Stomach (tissue), 9 donors: ENCODE results near the gene ARHGEF1. TPM values are rescaled to one million over a fixed set of nuclear protein-coding genes. Genes with fewer than 3 reads are reported as not detected.

Experiments
- DNase-seq, 2 donors: peaks; one replicate each; pipeline versions ENCODE4 v3.0.0 to v3.0.0-alpha.2; 2013 to 2019
- H3K27ac ChIP-seq, 5 donors: fragments of 200-600 bp in 4 of 5; sonication (generic) in 4 of 5; one replicate each; pipeline ENCODE4 v1.5.1; 2013 to 2019; ENCODE audit warnings: mild to moderate bottlenecking in 1 of 5, moderate library complexity in 1 of 5
- H3K27me3 ChIP-seq, 3 donors: fragments of 200-600 bp; sonication (generic); one replicate each; pipeline ENCODE4 v1.5.1; 2017 to 2019; ENCODE audit warnings: mixed run types in 1 of 3
- H3K36me3 ChIP-seq, 4 donors: fragments of 200-600 bp; sonication (generic); 1 replicate in 3 of 4; 2 replicates in 1 of 4; pipeline ENCODE4 v1.5.1; 2016 to 2019
- H3K4me1 ChIP-seq, 4 donors: fragments of 200-600 bp; sonication (generic); one replicate each; pipeline ENCODE4 v1.5.1; 2016 to 2019
- H3K4me3 ChIP-seq, 4 donors: fragments of 200-600 bp; sonication (generic) in 3 of 4; one replicate each; pipeline ENCODE4 v1.5.1; 2016 to 2019; ENCODE audit warnings: mild to moderate bottlenecking in 1 of 4
- H3K9me3 ChIP-seq, 4 donors: fragments of 200-600 bp; sonication (generic); one replicate each; pipeline ENCODE4 v1.5.1; 2016 to 2019
- EP300 ChIP-seq: sonication (generic); formaldehyde crosslinking; IDR thresholded peaks from one replicate; pipeline ENCODE4 v1.6.1; 2017; ENCODE audit warnings: antibody characterized with exemption
- POLR2A ChIP-seq, 4 donors: fragments of 450-650 bp; IDR thresholded peaks; one replicate each; pipeline ENCODE4 v1.6.1; 2016; ENCODE audit warnings: antibody characterized with exemption in 4 of 4, control low read depth in 2 of 4, mild to moderate bottlenecking in 1 of 4, moderate library complexity in 1 of 4
- POLR2AphosphoS5 ChIP-seq, 3 donors: sonication (generic); formaldehyde crosslinking; IDR thresholded peaks; one replicate each; pipeline ENCODE4 v1.6.1; 2016; ENCODE audit warnings: antibody characterized with exemption in 3 of 3
- WGBS, 5 donors: extraction: QIAGEN DNeasy Blood & Tissue Kit in 3 of 5; methylation state at CpG; one replicate each; pipeline versions ENCODE4 v1.1.5 to v1.1.7; 2013 to 2018; 5-methylcytosine and 5-hydroxymethylcytosine counted together
- intact Hi-C: fragments of 100-400 bp; cut with DNase I; formaldehyde crosslinking; loops from one replicate; pipeline ENCODE4 v1.15.1; 2023; ENCODE audit warnings: low total_unique reads
- polyA plus RNA-seq, 3 donors: library from polyadenylated mRNA; stranded (reverse); fragments of 200-250 nt; gene quantifications; one replicate each; pipeline ENCODE4 v1.2.3, GENCODE V29; 2013
- total RNA-seq, 5 donors: library from RNA; depleted of rRNA; stranded (reverse); fragments of >200 nt; gene quantifications; one replicate each; pipeline versions ENCODE4 v1.1.0 to v1.2.3, GENCODE V29; 2014 to 2016
- TF ChIP-seq, protein P1 (sequence below), 7 experiments: fragments of 450-650 bp in 4 of 7; fragments of 200-600 bp in 3 of 7; sonication (generic) in 3 of 7; IDR thresholded peaks; one replicate each; pipeline ENCODE4 v1.5.1; 2016 to 2019; ENCODE audit warnings: antibody characterized with exemption in 7 of 7, control low read depth in 2 of 7, mild to moderate bottlenecking in 1 of 7
- donor health status: healthy with polysubstance abuse.
- donor health status: Bipolar disorder and iron deficiency.
- donor health status: healthy.

ARHGEF1 gene
- total and polyA plus RNA-seq, 8 donors = 40.8 to 329 (median 143) TPM

DNA sequence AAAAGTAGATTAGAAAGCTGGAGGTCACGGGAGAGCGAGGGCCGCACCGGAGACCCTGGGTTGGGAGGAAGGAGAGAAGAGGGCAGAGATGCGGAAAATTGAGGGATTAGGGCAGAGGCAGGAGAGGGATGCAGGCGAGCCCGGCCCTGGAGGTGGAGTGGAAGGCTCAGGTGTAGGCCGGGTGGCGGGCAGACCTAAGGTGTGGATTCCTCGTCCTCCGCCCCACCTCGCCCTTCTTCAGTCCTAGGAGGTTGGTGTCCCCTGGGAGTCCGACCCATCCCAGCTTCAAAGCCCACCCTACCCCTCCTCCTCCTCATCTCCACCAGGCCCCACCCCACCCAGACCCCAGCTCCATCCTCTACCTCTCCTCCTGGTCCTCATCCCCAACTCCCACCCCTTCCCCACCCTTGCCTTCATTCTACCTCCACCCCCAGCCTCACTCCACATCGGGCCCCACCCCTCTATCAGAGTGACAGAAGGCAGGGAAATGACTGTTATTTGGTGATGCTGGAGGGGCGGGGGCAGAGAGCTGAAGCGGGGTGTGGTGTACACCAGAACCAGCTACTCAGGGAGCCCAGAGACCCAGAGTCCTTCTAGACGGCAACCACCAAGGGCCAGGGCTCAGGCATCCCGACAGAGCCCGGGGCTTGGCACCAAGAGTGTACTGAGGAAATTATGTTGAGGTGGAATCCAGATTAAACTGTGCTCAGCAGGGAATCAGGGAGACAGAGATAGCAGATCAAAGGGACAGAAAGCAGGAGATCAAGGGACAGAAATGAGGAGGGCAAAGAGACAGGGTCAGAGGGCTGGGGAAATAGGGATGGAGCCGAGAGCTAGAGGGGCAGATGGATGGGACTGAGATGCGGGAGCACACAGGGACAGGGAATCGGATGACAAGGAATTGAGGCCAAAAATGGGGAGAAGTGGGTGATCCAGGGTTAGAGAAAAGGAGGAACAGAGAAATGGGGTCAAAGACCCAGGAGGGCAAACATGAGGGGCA lies 38.9 kb downstream of the ARHGEF1 start:
- H3K36me3 ChIP-seq = no peaks in the 10 kb centered on the region
- H3K4me1 ChIP-seq = peaks cover 0 to 6% (median 2%) of the 10 kb centered on the region in 4 donors
- TF ChIP-seq, protein P1, sequence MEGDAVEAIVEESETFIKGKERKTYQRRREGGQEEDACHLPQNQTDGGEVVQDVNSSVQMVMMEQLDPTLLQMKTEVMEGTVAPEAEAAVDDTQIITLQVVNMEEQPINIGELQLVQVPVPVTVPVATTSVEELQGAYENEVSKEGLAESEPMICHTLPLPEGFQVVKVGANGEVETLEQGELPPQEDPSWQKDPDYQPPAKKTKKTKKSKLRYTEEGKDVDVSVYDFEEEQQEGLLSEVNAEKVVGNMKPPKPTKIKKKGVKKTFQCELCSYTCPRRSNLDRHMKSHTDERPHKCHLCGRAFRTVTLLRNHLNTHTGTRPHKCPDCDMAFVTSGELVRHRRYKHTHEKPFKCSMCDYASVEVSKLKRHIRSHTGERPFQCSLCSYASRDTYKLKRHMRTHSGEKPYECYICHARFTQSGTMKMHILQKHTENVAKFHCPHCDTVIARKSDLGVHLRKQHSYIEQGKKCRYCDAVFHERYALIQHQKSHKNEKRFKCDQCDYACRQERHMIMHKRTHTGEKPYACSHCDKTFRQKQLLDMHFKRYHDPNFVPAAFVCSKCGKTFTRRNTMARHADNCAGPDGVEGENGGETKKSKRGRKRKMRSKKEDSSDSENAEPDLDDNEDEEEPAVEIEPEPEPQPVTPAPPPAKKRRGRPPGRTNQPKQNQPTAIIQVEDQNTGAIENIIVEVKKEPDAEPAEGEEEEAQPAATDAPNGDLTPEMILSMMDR (IDR thresholded peaks at IDR 0.05) = no peak
- no peak for TF ChIP-seq POLR2A (IDR thresholded peaks at IDR 0.05)
- TF ChIP-seq POLR2AphosphoS5 (IDR thresholded peaks at IDR 0.05) = no peak
- no peak for TF ChIP-seq EP300
- no peak for DNase-seq
- WGBS, 5 donors = 18 to 24% (median 22%) methylated on average over 19 to 22 of the region's 22 CpGs
- no peak overlapping the region for H3K4me3 ChIP-seq
- intact Hi-C loops = no loop called here
- H3K27ac ChIP-seq = no peak overlapping the region
- peaks cover 14 to 99% (median 80%) of the 10 kb centered on the region in 3 donors for H3K27me3 ChIP-seq
- no peaks in the 10 kb centered on the region for H3K9me3 ChIP-seq

GRCh38 chr19:41922585-41922984 lies 39.6 kb downstream of the ARHGEF1 start:
- TF ChIP-seq EP300 (no peak), POLR2AphosphoS5 (IDR thresholded peaks at IDR 0.05) (no peak), POLR2A (IDR thresholded peaks at IDR 0.05) (no peak)
- TF ChIP-seq, protein P1 (IDR thresholded peaks at IDR 0.05) = no peak
- Histone ChIP-seq H3K36me3 (no peaks in the 10 kb centered on the region), H3K27ac (no peak overlapping the region), H3K4me3 (no peak overlapping the region), H3K4me1 (peaks cover under 1 to 9% (median 4%) of the 10 kb centered on the region in 4 donors), H3K9me3 (no peaks in the 10 kb centered on the region), H3K27me3 (peaks cover 21 to 99% (median 78%) of the 10 kb centered on the region in 3 donors)
- DNase-seq = no peak
- intact Hi-C loops = no loop called here
- 14 to 31% (median 21%) methylated on average over 9 to 18 of the region's 18 CpGs for WGBS, 5 donors

DNA sequence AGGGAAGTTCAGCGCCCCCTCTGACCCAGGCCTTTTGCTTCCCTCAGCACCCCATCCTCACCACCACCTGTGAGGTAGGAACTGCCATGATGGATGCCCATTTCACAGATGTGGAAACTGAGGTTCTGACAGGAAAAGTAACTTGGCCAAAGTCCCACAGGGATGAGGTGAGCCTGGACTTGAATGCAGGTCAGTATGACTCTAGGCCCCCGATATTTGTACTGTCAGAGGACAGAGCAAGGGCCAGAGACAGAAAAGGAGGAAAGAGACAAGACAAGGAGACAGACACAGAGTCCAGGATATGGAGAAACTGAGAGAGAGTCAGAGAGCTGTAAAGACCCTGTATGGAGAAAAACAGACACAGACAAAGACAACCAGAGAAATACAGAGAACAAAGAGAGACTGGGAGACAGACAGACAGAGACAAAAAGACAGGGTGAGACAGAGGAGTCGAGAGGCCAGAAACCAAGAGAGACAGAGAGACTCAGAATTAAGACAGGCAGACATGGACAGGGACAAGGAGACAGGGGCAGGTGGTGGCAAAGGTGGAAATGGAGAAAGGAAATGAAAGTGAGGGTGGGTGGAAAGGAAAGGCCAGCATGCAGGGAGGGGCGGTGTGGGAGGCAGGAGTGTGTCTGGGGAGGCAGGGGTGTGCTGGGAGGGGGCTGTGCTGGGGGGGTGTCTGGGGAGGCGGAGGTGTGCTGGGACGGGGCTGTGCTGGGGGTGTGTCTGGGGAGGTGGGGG lies 40.2 kb downstream of the ARHGEF1 start:
- Histone ChIP-seq H3K4me1 (peaks cover 7 to 15% (median 10%) of the 10 kb centered on the region in 4 donors), H3K27ac (no peak overlapping the region), H3K9me3 (no peaks in the 10 kb centered on the region), H3K36me3 (no peaks in the 10 kb centered on the region), H3K4me3 (no peak overlapping the region), H3K27me3 (peaks cover 26 to 99% (median 78%) of the 10 kb centered on the region in 3 donors)
- intact Hi-C loops = no loop called here
- TF ChIP-seq EP300 = no peak
- no peak for TF ChIP-seq POLR2A (IDR thresholded peaks at IDR 0.05)
- TF ChIP-seq POLR2AphosphoS5 (IDR thresholded peaks at IDR 0.05) = no peak
- TF ChIP-seq, protein P1 (IDR thresholded peaks at IDR 0.05) = no peak
- WGBS, 5 donors = 40 to 49% (median 43%) methylated on average over 3 to 6 of the region's 6 CpGs
- no peak for DNase-seq
